AG20443 (cell line): ENCODE data around the gene MCTP2.
A peak's percentile ranks its signal among the peaks of the same experiment; 100 is the strongest.

Experiments used
- DNase-seq: peaks from one replicate; pipeline ENCODE4 v3.0.0; 2012; ENCODE audit warnings: low spot score, mixed read lengths

Gene MCTP2

GRCh38 chr15:94359716-94360115 is 128.4 kb downstream of the MCTP2 start:
- no peak for DNase-seq

- DNase-seq, result no peak
Measured at GRCh38 chr15:94360251-94360685, 128.9 kb downstream of the MCTP2 start.

- DNase-seq, result no peak
Measured at GRCh38 chr15:94362385-94363092, 131.2 kb downstream of the MCTP2 start.

GRCh38 chr15:94363382-94363781 is 132.0 kb downstream of the MCTP2 start:
- no peak for DNase-seq

- DNase-seq, result no peak
Measured at GRCh38 chr15:94366781-94367180, 135.4 kb downstream of the MCTP2 start.

GRCh38 chr15:94367726-94368535 is 136.6 kb downstream of the MCTP2 start:
- DNase-seq, result no peak

- no peak for DNase-seq
Measured at GRCh38 chr15:94370206-94370935, 139.0 kb downstream of the MCTP2 start.

GRCh38 chr15:94370936-94371285 is 139.6 kb downstream of the MCTP2 start:
- no peak for DNase-seq

GRCh38 chr15:94372821-94373220 is 141.5 kb downstream of the MCTP2 start:
- no peak for DNase-seq

- no peak for DNase-seq
Measured at GRCh38 chr15:94375997-94376396, 144.6 kb downstream of the MCTP2 start.

GRCh38 chr15:94379986-94380385 is 148.6 kb downstream of the MCTP2 start:
- no peak for DNase-seq

GRCh38 chr15:94380798-94381197 is 149.4 kb downstream of the MCTP2 start:
- DNase-seq, result no peak

GRCh38 chr15:94381384-94381783 is 150.0 kb downstream of the MCTP2 start:
- DNase-seq, result no peak

GRCh38 chr15:94383041-94383440 is 151.7 kb downstream of the MCTP2 start:
- no peak for DNase-seq

GRCh38 chr15:94383706-94384105 is 152.3 kb downstream of the MCTP2 start:
- DNase-seq, result no peak

GRCh38 chr15:94385441-94385840 is 154.1 kb downstream of the MCTP2 start:
- DNase-seq, result no peak

GRCh38 chr15:94386351-94386750 is 155.0 kb downstream of the MCTP2 start:
- no peak for DNase-seq

- no peak for DNase-seq
Measured at GRCh38 chr15:94387442-94387841, 156.1 kb downstream of the MCTP2 start.

GRCh38 chr15:94387849-94388441 is 156.6 kb downstream of the MCTP2 start:
- DNase-seq, result no peak

GRCh38 chr15:94395640-94396039 is 164.3 kb downstream of the MCTP2 start:
- DNase-seq, result peak; percentile 18

- DNase-seq, result no peak
Measured at GRCh38 chr15:94397337-94397736, 166.0 kb downstream of the MCTP2 start.

GRCh38 chr15:94398001-94398400 is 166.6 kb downstream of the MCTP2 start:
- no peak for DNase-seq
